Progenitor cell of endocrine pancreas (in vitro differentiated cells): ENCODE results near the gene MS4A18. TPM values are rescaled to one million over a fixed set of nuclear protein-coding genes. Genes with fewer than 3 reads are reported as not detected.

ENCODE experiments used
- DNase-seq: peaks from one replicate; pipeline ENCODE4 v3.0.0; 2021; ENCODE audit warnings: low spot score; ENCODE audit not compliant: unreplicated experiment
- H3K27ac Mint-ChIP-seq: 2 replicates; pipeline ENCODE4 v1.8.0; 2021; ENCODE audit warnings: mild to moderate bottlenecking, moderate library complexity, mixed read lengths
- H3K27me3 Mint-ChIP-seq: 2 replicates; pipeline ENCODE4 v1.8.0; 2021; ENCODE audit warnings: mixed read lengths
- H3K36me3 Mint-ChIP-seq: 2 replicates; pipeline ENCODE4 v1.8.0; 2022; ENCODE audit warnings: mixed read lengths; ENCODE audit not compliant: insufficient read depth
- H3K4me1 Mint-ChIP-seq: 2 replicates; pipeline ENCODE4 v1.8.0; 2021; ENCODE audit warnings: low read depth, mixed read lengths
- H3K4me3 Mint-ChIP-seq: 2 replicates; pipeline ENCODE4 v1.8.0; 2021; ENCODE audit warnings: low read depth, mild to moderate bottlenecking, moderate library complexity, mixed read lengths
- H3K9me3 Mint-ChIP-seq: 2 replicates; pipeline ENCODE4 v1.8.0; 2021; ENCODE audit warnings: low read depth, mixed read lengths
- CTCF ChIP-seq: fragments of 200-600 bp; sonication (generic); IDR thresholded peaks from one replicate; pipeline ENCODE4 v1.5.0; 2021; ENCODE audit warnings: antibody characterized with exemption, mild to moderate bottlenecking; ENCODE audit not compliant: unreplicated experiment
- total RNA-seq: library from RNA; stranded (reverse); gene quantifications from 2 replicates; pipeline ENCODE4 v1.2.1, GENCODE V29; 2021

The MS4A18 gene
- total RNA-seq, 1 donor from 2014 or later = not detected

DNA sequence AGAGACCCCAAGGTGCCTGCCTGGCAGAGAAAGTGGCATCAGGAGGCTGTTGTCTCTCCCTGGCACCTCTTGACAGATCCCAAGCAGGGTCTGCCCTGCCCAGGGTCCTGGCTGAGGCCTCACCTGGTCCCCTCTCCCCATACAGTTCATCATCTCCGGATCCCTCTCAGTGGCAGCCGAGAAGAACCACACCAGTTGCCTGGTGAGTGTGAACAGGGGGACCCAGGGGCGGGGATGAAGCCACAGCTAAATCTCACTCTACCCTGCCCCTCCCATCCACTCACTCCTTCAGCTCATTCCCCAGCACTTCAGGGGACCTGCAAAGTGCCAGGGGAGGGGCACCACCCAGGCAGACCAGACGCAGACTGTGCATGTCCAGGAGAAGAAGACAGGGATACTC is 46.6 kb downstream of the MS4A18 start:
- no peak for TF ChIP-seq CTCF
- Mint-ChIP-seq H3K9me3 (no peaks in the 10 kb centered on the region), H3K4me3 (no peak overlapping the region), H3K27ac (no peak overlapping the region), H3K4me1 (peaks cover 2% of the 10 kb centered on the region), H3K27me3 (peaks cover 34% of the 10 kb centered on the region), H3K36me3 (no peaks in the 10 kb centered on the region)
- no peak for DNase-seq

DNA sequence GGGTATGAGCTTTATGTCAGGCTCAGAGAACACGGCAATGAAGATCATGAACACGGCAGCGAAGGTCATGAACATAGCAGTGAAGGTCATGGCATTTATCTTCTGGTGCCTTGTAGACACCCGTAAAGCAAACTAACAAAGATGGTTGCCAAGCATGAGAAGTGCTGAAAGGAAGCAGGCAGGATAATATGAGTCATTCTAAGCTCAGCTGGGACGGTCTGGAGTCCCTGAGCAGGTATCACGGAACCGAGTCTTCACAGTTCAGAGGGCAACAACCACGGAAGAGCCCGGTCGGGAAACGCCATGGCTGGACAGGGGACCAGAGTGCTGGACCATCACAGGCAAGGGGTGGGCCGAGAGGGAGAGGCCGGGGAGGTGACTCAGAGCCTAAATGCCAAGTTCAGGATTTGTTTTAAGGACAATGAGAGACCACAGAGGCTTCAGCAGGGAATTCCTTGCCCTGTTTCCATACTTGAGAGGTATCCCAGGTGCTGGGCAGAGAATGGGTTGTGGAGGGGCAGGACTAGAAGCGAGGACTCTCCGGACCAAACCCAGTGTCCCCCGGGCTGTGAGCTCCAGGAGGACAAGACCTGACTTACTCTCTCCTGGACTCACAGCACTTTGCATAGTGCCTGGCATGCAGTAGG is 47.5 kb downstream of the MS4A18 start:
- no peaks in the 10 kb centered on the region for H3K9me3 Mint-ChIP-seq
- H3K27me3 Mint-ChIP-seq = peaks cover 29% of the 10 kb centered on the region
- no peak for TF ChIP-seq CTCF
- H3K4me1 Mint-ChIP-seq = peaks cover 2% of the 10 kb centered on the region
- DNase-seq = no peak
- no peak overlapping the region for H3K4me3 Mint-ChIP-seq
- no peak overlapping the region for H3K27ac Mint-ChIP-seq
- no peaks in the 10 kb centered on the region for H3K36me3 Mint-ChIP-seq

DNA sequence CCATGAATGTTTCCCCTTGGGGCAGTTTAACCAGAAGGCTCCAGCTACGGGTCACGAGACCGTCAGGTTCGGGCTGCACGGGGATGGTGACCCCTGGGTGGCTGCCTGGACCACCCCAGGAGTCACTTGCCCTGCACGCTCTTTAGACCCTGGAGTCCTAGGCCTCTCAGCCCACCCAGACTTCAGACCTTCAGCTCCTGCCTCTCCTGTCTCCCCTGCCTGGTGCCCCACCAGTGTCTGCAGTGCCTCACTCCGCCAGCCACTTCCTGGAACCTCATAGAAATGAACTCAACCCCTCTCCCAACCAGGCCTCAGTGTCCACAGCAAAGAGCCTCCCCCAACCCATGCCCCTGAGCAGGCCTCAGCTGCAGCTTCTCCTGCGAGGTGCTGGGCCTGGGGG is 48.1 kb downstream of the MS4A18 start:
- no peak overlapping the region for H3K27ac Mint-ChIP-seq
- no peak for TF ChIP-seq CTCF

GRCh38 chr11:60774726-60775125 is 50.2 kb downstream of the MS4A18 start:
- peaks cover 27% of the 10 kb centered on the region for H3K27me3 Mint-ChIP-seq
- H3K4me1 Mint-ChIP-seq = peaks cover 2% of the 10 kb centered on the region
- H3K36me3 Mint-ChIP-seq = no peaks in the 10 kb centered on the region
- H3K9me3 Mint-ChIP-seq = no peaks in the 10 kb centered on the region
- TF ChIP-seq CTCF = no peak
- no peak overlapping the region for H3K4me3 Mint-ChIP-seq
- peak overlapping the region; percentile 84 for H3K27ac Mint-ChIP-seq
- DNase-seq = no peak

More for the DNA sequence above, 48.1 kb downstream of the MS4A18 start:
- Mint-ChIP-seq H3K9me3 (no peaks in the 10 kb centered on the region), H3K4me3 (no peak overlapping the region), H3K27me3 (peaks cover 33% of the 10 kb centered on the region), H3K36me3 (no peaks in the 10 kb centered on the region), H3K4me1 (peaks cover 2% of the 10 kb centered on the region)
- no peak for DNase-seq

DNA sequence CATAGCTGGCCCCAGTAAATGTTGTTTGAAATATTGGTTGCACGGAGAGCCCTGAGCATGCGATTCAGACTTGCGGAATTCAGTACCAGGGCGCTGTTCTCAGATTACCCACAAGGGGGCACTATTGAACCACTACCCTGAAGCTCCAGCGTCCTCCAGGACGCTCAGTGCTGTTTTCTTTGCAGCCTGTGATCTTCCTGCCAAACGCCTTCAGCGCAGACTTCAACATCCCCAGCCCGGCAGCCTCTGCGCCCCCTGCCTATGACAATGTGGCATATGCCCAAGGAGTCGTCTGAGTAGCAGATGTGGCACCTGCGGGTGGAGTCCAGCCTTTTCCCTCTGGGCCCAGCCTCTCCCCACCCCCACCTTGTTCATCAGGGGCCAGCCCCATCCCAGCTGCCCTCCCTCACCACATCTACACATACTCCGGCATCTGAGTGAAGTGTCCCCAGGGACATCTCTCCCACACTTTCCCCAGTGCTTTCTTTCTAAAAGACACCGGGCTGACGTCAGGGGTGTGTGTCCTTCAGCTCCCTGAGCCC is 51.0 kb downstream of the MS4A18 start:
- Mint-ChIP-seq H3K4me1 (peaks cover 2% of the 10 kb centered on the region), H3K27me3 (peaks cover 27% of the 10 kb centered on the region), H3K4me3 (no peak overlapping the region), H3K9me3 (no peaks in the 10 kb centered on the region), H3K27ac (peak overlapping the region; percentile 18), H3K36me3 (no peaks in the 10 kb centered on the region)
- DNase-seq = peak; percentile 78
- TF ChIP-seq CTCF = peak; percentile 95
